Measurements from ENCODE around the gene ZSWIM7.

- no peak for TF ChIP-seq CTCF (IDR thresholded peaks at IDR 0.05)
- TF ChIP-seq POLR2A (IDR thresholded peaks at IDR 0.05): no peak
- peak in 1 of 4 donors; percentile 38 for TF ChIP-seq POLR2AphosphoS5 (IDR thresholded peaks at IDR 0.05)
- TF ChIP-seq EP300 (IDR thresholded peaks at IDR 0.05): no peak
Observed at GRCh38 chr17:16027708-16028584, 28.4 kb upstream of the ZSWIM7 start.

Measured in sigmoid colon (tissue), 4 donors.